Esophagus muscularis mucosa (tissue), 4 donors: Measurements from ENCODE around the gene LASP1. TPM values are rescaled to one million over a fixed set of nuclear protein-coding genes. Genes with fewer than 3 reads are reported as not detected.

Experiments
- DNase-seq: peaks from one replicate; pipeline ENCODE4 v3.0.0-alpha.2; 2017; ENCODE audit errors: extremely low spot score
- H3K27ac ChIP-seq, 4 donors: fragments of 200-600 bp; sonication (generic); replicated peaks in 1 of 4; 1 replicate in 3 of 4; 2 replicates in 1 of 4; pipeline ENCODE4 v1.5.1; 2016 to 2019; ENCODE audit warnings: mild to moderate bottlenecking in 1 of 4
- H3K27me3 ChIP-seq, 4 donors: fragments of 200-600 bp; sonication (generic); one replicate each; pipeline versions ENCODE4 v1.5.1 to v1.6.0; 2016 to 2019
- H3K36me3 ChIP-seq, 4 donors: fragments of 200-600 bp; sonication (generic); one replicate each; pipeline ENCODE4 v1.5.1; 2016 to 2019
- H3K4me1 ChIP-seq, 4 donors: fragments of 200-600 bp; sonication (generic); one replicate each; pipeline ENCODE4 v1.5.1; 2016 to 2019
- H3K4me3 ChIP-seq, 4 donors: fragments of 200-600 bp; sonication (generic); 1 replicate in 2 of 4; 2 replicates in 2 of 4; pipeline ENCODE4 v1.5.1; 2016 to 2019; ENCODE audit warnings: mild to moderate bottlenecking in 4 of 4, moderate library complexity in 1 of 4
- H3K9me3 ChIP-seq, 4 donors: fragments of 200-600 bp; sonication (generic); 1 replicate in 3 of 4; 2 replicates in 1 of 4; pipeline ENCODE4 v1.5.1; 2016 to 2019
- EP300 ChIP-seq: sonication (generic); formaldehyde crosslinking; IDR thresholded peaks from one replicate; pipeline ENCODE4 v1.6.1; 2017; ENCODE audit warnings: antibody characterized with exemption
- POLR2A ChIP-seq: fragments of 450-650 bp; IDR thresholded peaks from one replicate; pipeline ENCODE4 v1.6.1; 2017; ENCODE audit warnings: antibody characterized with exemption, moderate library complexity, mild to moderate bottlenecking, low read depth
- POLR2AphosphoS5 ChIP-seq, 2 donors: sonication (generic); formaldehyde crosslinking; IDR thresholded peaks; one replicate each; pipeline ENCODE4 v1.6.1; 2017; ENCODE audit warnings: antibody characterized with exemption in 2 of 2
- WGBS: methylation state at CpG from one replicate; pipeline ENCODE4 v1.1.5; 2018; 5-methylcytosine and 5-hydroxymethylcytosine counted together
- intact Hi-C: fragments of 100-400 bp; cut with DNase I; formaldehyde crosslinking; loops from one replicate; pipeline ENCODE4 v1.15.1; 2023
- total RNA-seq, 4 donors: library from RNA; depleted of rRNA; stranded (reverse); fragments of >200 nt; gene quantifications; one replicate each; pipeline versions ENCODE4 v1.1.0 to v1.2.1, GENCODE V29; 2016
- TF ChIP-seq, protein P1 (sequence below), 3 experiments: fragments of 200-600 bp in 2 of 3; fragments of 450-650 bp in 1 of 3; sonication (generic) in 2 of 3; IDR thresholded peaks; one replicate each; pipeline ENCODE4 v1.5.1; 2017 to 2019; ENCODE audit warnings: antibody characterized with exemption in 3 of 3, mild to moderate bottlenecking in 2 of 3, moderate library complexity in 1 of 3

The LASP1 gene
- total RNA-seq, 4 donors from 2014 or later = 46.9 to 102 (median 74.7) TPM

DNA sequence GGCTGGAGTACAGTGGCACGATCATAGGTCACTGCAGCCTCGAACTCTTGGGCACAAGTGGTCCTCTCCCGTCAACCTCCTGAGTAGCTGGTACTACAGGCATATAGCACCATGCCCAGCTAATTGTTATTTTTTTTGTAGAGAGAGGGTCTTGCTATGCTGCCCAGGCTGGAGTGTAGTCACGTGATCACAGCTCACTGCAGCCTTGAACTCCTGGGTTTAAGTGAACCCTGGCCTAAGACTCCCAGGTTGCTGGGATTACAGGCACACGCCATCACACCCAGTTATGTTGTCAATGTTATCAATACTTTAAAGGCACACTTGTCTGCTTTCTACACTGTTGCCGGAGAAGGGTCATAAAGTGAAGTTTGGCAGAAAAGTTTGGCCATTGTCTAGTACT lies 33.5 kb downstream of the LASP1 start:
- H3K9me3 ChIP-seq = no peaks in the 10 kb centered on the region
- WGBS = 94% methylated on average over 6 of the region's 6 CpGs
- peak overlapping the region in 1 of 4 donors; percentile 49 for H3K27ac ChIP-seq
- TF ChIP-seq POLR2A (no peak), EP300 (no peak), POLR2AphosphoS5 (IDR thresholded peaks at IDR 0.05) (no peak)
- TF ChIP-seq, protein P1, sequence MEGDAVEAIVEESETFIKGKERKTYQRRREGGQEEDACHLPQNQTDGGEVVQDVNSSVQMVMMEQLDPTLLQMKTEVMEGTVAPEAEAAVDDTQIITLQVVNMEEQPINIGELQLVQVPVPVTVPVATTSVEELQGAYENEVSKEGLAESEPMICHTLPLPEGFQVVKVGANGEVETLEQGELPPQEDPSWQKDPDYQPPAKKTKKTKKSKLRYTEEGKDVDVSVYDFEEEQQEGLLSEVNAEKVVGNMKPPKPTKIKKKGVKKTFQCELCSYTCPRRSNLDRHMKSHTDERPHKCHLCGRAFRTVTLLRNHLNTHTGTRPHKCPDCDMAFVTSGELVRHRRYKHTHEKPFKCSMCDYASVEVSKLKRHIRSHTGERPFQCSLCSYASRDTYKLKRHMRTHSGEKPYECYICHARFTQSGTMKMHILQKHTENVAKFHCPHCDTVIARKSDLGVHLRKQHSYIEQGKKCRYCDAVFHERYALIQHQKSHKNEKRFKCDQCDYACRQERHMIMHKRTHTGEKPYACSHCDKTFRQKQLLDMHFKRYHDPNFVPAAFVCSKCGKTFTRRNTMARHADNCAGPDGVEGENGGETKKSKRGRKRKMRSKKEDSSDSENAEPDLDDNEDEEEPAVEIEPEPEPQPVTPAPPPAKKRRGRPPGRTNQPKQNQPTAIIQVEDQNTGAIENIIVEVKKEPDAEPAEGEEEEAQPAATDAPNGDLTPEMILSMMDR (IDR thresholded peaks at IDR 0.05) = no peak
- peaks cover 21 to 58% (median 39%) of the 10 kb centered on the region in 4 donors for H3K36me3 ChIP-seq
- H3K4me1 ChIP-seq = peaks cover 71 to 79% (median 76%) of the 10 kb centered on the region in 4 donors
- DNase-seq = no peak
- intact Hi-C loops = no loop called here
- no peak overlapping the region for H3K4me3 ChIP-seq
- H3K27me3 ChIP-seq = no peaks in the 10 kb centered on the region

DNA sequence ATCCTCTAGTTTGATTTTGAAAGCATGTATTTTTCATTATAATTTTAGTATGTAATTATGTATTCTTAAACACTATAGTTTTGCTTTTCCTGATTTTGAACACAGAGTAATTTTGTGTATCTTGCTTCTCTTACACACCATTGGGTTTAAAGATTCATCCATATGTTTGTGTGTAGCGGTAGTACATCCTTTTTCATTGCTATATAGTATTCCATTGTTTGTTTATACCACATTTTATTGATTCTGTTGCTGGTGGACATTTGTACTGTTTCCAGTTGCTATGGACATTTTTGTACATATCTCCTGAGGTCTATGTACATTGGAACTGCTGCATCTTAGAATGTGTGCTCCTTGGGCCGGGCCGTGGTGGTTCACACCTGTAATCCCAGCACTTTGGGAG lies 35.0 kb downstream of the LASP1 start:
- intact Hi-C loops = loop anchor here (5.0 kb wide), 1 partner anchor 33 kb away; the partner anchor contains the start of gene LASP1
- no peak for DNase-seq
- Histone ChIP-seq H3K4me1 (peaks cover 65 to 71% (median 69%) of the 10 kb centered on the region in 4 donors), H3K9me3 (no peaks in the 10 kb centered on the region), H3K36me3 (peaks cover 9 to 43% (median 27%) of the 10 kb centered on the region in 4 donors), H3K27ac (no peak overlapping the region), H3K27me3 (no peaks in the 10 kb centered on the region), H3K4me3 (no peak overlapping the region)
- WGBS = 100% methylated on average over 3 of the region's 3 CpGs
- no peak for TF ChIP-seq EP300
- no peak for TF ChIP-seq POLR2AphosphoS5 (IDR thresholded peaks at IDR 0.05)
- TF ChIP-seq, protein P1 (IDR thresholded peaks at IDR 0.05) = no peak
- TF ChIP-seq POLR2A = no peak

DNA sequence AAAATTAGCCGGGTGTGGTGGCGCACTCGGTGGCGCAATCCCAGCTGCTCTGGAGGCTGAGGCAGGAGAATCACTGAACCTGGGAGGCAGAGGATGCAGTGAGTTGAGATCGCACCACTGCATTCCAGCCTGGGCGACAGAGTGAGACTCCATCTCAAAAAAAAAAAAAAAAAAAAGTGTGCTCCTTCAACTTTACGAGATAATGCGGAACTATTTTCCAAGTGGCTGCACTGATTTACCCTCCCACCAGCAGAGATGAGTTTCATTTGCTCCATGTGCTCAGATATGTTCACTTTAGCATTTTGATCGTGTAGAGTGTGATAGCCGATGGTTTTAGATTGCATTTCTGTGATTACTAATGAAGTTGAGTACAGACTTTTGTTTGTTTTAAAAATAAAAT lies 35.5 kb downstream of the LASP1 start:
- Histone ChIP-seq H3K4me3 (no peak overlapping the region), H3K36me3 (peaks cover 11 to 46% (median 27%) of the 10 kb centered on the region in 4 donors), H3K4me1 (peaks cover 61 to 66% (median 65%) of the 10 kb centered on the region in 4 donors), H3K27ac (no peak overlapping the region), H3K9me3 (no peaks in the 10 kb centered on the region), H3K27me3 (no peaks in the 10 kb centered on the region)
- 90% methylated on average over 10 of the region's 10 CpGs for WGBS
- TF ChIP-seq EP300 (no peak), POLR2AphosphoS5 (IDR thresholded peaks at IDR 0.05) (no peak), POLR2A (no peak)
- TF ChIP-seq, protein P1 (IDR thresholded peaks at IDR 0.05) = no peak
- DNase-seq = no peak
- intact Hi-C loops = loop anchor here (5.0 kb wide), 1 partner anchor 33 kb away; the partner anchor contains the start of gene LASP1

DNA sequence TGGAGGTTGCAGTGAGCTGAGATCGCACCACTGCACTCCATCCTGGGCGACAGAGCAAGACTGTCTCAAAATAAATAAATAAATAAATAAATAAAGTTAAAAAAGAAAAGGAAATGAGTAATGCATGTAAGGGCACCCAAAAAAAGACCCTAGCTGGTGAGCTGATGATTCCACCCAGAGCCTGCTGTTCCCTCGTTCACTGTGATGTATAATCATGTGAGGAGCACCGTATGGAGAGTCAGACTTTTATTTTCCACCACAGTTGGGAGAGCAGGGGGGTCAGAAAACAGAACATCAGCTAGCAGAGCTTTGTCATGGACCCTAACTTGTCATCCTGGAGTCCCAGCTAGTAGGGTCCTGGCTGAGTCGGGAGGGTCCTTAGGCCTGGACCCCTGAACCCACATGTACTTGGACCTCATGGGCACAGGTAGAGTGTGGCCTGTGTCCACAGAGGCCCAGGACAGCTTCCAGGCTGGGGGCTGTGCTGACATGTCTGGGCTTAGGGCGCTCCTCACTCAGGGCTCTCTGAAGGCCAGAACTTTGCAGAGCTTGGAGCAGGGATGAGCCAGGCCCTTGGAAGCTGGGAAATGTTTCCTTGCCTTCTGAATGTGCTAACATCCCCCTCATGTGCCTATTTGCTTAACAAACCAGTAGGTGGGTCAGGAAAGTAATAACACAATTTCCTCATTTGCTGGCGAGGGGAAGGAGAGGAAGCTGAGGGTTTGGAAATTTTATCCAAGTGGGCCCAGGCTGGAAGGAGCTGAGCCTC lies 36.8 kb downstream of the LASP1 start:
- 80% methylated on average over 7 of the region's 7 CpGs for WGBS
- Histone ChIP-seq H3K4me1 (peaks cover 55 to 62% (median 59%) of the 10 kb centered on the region in 4 donors), H3K4me3 (no peak overlapping the region), H3K27me3 (no peaks in the 10 kb centered on the region), H3K27ac (peak overlapping the region; percentile 20 to 71 (median 48)), H3K9me3 (no peaks in the 10 kb centered on the region), H3K36me3 (peaks cover 11 to 50% (median 33%) of the 10 kb centered on the region in 4 donors)
- TF ChIP-seq POLR2AphosphoS5 (IDR thresholded peaks at IDR 0.05) (no peak), EP300 (no peak), POLR2A (no peak)
- TF ChIP-seq, protein P1 (IDR thresholded peaks at IDR 0.05) = no peak
- intact Hi-C loops = loop anchor here (5.0 kb wide), 1 partner anchor 34 kb away; the partner anchor contains the start of gene LASP1
- no peak for DNase-seq
